IPS-NIHi7 (cell line): ENCODE measurements around the gene ZNF362.
A peak's percentile ranks its signal among the peaks of the same experiment; 100 is the strongest.
"Not testable (repeated sequence)": the region's sequence is repeated elsewhere in the genome, so short reads cannot be mapped to it uniquely, and the experiment has no call there.

Experiments used
- DNase-seq: peaks from one replicate; pipeline ENCODE4 v3.0.0; 2012; ENCODE audit warnings: mixed read lengths; ENCODE audit errors: extremely low spot score

Gene ZNF362, protein sequence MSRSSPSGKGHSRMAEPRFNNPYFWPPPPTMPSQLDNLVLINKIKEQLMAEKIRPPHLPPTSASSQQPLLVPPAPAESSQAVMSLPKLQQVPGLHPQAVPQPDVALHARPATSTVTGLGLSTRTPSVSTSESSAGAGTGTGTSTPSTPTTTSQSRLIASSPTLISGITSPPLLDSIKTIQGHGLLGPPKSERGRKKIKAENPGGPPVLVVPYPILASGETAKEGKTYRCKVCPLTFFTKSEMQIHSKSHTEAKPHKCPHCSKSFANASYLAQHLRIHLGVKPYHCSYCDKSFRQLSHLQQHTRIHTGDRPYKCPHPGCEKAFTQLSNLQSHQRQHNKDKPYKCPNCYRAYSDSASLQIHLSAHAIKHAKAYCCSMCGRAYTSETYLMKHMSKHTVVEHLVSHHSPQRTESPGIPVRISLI

DNA sequence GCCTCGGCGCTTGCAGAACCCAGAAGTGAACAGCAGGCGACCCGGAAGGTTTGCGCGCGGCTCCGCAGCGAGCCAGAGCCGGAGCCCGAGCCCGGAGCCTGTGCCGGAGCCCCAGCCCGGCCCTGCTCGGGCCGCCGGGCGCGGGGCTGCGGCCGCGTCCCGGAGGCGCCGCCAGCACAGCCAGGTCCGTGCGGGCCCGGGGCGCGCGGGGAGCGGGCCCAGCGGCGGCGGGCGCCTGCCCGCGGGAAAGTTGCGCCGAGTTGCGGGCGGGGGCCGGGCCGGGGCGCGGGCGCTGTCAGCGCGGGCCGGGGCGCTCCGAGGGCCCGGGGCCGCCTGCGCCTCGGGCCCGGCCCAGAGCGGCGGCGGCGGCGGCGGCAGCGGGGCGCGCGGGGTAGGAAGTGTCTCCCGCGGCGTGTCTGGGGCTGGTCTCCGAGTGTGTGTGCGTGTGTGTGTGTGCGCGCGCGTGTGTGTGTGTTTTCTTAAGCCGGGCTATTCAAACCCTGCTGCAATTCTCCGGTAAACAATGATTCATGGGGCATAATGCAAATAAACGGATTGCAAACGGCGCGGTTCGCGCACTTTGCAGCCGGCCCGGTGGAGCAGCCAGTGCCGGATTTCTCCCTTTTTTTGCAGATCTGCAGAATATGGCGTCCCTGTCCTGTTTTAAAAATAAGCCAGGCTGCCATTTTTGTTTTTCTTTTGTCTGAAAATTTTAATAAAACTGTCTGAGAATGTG lies at the start of gene ZNF362:
TSS of gene ZNF362 (plus strand) at position 22 of the 736 bp plus-strand sequence. CDS start 14,083 bp downstream, outside the sequence.
- DNase-seq, result peak; percentile 70

DNA sequence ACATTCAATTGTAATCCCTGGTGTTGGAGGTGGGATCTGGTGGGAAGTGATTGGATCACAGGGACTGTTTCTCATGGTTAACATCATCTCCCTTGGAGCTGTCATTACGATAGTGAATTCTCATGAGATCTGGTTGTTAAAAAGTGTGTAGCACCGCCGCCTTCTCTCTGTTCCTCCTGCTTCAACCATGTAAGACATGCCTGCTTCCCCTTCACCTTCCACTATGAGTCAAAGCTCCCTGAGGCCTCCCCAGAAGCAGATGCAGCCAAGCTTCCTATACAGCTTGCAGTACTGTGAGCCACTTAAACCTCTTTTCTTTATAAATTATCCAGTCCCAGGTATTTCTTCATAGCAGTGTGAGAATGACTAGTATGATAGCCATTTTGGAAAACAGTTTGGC lies 44.3 kb upstream of the ZNF362 start:
- no peak for DNase-seq

- peak; percentile 66 for DNase-seq
Measured at GRCh38 chr1:33219886-33220661, 36.2 kb upstream of the ZNF362 start.

DNA sequence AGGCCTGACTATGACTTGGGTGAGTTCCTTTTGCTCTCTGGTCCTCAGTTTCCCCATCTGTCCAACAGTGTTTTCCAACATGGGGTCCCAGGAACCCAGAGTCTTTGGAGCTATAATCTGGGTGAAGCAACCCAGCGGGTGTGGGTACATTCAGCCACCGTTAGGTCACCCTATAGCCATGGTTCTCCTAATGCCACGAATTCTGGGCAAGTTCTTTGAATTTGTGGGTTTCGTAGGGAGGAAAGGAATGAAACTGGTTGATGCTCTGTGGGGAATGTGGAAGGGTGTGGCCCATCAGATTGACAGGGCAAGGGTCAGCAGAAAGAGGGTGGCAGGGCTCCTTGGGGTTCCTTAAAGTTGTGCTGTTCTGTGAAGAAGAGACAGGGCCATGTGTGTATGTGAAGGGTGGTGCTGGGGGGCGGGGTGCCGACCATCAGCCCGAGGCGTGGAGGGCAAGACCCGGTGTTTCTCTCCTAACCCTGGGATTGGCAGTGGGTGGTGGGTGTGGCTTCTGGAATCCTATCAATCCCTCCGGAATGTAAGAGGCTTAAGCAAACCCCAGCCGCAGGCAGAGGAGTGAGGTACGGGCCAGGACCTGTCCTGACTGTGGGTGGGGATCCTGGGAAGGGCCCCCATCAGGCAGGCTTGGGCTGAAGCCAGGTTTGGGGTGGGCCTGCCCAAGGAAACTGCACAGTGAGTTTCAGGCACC lies 35.5 kb upstream of the ZNF362 start:
- DNase-seq, result peak; percentile 55

DNA sequence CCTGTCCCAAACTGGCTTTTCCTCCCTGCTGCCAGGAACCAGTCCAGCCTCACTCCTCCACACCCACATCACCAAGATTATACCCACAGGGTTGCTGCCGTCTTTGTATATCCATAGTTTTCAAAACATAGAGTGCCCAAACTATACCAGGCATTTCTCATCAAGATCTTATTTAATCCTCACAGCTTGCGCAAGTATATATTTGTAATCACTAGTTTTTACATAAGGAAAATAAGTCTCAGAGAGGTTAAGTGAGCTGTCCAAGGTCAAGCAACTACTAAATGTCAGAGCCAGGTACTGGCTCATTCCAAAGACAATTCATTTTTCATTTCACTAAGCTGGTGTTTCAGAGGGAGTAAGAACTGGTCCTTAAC lies 34.9 kb upstream of the ZNF362 start:
- no peak for DNase-seq

GRCh38 chr1:33222381-33222780 lies 33.9 kb upstream of the ZNF362 start:
- no peak for DNase-seq

DNA sequence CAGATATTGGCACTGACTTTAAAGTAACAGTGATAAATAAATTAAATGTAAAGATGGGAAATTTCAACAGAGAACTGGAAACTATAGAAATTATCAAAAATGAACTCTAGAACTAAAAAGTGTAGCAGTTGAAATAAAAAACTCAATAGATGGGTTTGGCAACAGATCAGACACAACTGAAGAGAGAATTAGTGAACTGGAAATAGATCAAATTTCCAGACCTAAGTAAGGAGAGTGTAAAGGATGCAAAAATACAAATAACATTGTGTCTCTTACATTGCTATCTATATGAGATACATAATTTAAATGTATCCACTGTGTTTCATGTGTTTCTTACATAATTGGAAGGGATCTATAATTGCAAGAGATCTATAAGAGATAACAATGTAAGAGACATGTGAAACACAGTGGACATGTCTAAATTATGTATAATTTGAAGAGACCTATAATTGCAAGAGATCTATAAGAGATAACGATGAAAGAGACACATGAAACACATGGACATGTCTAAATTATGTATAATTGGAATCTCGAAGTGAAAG lies 32.1 kb upstream of the ZNF362 start:
- no peak for DNase-seq

DNA sequence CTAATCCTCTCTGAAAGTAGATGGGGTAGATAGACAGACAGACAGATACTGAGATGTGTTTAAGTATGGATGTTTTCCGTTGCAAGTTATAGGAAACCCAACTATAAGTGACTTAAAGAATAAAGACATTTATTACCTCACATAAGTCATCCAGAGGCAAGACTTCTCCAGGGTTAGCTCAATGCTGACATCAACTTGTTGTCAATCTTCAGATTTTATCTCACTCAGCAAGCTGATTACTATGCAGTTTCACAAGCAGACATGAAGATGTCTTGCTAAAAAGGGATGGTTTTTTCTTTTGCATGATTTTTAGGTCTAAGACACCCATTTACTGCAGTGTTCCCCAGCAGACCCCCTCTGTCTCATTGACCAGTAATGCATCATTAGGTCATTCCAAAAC lies 30.7 kb upstream of the ZNF362 start:
- DNase-seq, result no peak

DNA sequence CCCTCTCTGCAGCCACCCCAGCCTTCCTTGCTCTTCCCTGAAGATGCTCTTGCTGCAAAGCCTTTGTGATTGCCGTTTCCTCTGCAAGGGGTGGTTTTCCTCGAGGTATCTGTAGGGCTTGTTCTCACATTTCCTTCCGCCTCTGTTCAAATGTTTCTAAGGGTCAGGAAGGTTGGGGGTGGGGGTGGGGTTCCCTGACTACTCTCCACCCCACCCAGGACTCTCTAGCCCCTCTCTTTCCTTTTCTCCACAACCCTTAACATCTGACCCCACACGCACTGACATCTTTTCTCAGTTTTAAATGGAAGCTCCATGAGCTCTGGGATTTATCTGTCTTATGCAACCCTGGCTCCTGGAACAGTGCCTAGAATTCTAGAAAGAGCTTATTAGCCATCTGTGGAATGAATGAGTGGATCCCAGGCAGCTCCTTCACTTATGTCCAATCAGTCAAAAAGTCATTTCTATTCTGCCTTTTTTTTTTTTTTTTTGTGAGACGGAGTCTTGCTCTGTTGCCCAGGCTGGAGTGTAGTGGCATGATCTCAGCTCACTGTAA lies 27.3 kb upstream of the ZNF362 start:
- peak; percentile 3 for DNase-seq

DNA sequence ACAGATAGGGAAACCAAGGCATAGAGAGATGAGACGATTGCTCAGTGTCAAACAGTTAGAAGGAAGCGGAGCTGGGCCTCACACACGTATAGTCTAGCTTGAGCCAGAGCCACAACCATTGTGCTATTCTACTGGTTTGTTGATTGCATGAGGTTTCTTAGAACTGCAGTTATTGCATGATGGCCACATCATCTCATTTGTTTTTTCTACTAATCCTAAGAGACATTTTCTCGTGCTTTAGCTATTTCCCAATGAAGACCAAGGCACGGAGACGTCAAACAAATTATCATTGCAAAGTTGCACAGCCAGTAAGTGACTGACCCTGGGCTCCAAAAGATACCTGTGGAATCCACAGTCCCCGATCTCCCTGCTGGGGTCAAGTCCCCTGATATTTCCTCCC lies 25.1 kb upstream of the ZNF362 start:
- no peak for DNase-seq

- no peak for DNase-seq
Measured at GRCh38 chr1:33232716-33233115, 23.6 kb upstream of the ZNF362 start.

GRCh38 chr1:33234131-33234530 lies 22.2 kb upstream of the ZNF362 start:
- DNase-seq, result no peak

DNA sequence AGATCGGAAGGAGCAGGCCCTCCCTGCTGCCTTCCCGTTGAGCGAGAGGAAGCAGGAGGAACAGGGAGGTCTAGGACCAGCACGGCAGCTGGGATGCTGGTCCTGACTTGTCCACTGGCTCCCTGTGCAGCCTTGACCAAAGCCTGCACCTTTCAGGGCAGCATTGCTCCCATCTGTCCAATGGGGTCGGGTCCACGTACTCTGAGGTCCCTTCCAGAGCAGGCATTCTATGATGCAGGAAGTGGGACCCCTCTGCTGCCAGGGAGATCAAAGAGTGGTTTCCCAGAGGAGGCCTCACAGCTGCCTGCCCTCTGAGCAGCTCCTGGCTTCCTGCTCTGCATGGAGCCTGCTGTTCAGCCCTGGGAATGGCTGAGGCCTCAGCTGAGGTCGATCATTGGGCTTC lies 21.7 kb upstream of the ZNF362 start:
- DNase-seq, result peak; percentile 42

- no peak for DNase-seq
Measured at GRCh38 chr1:33235521-33235920, 20.8 kb upstream of the ZNF362 start.

DNA sequence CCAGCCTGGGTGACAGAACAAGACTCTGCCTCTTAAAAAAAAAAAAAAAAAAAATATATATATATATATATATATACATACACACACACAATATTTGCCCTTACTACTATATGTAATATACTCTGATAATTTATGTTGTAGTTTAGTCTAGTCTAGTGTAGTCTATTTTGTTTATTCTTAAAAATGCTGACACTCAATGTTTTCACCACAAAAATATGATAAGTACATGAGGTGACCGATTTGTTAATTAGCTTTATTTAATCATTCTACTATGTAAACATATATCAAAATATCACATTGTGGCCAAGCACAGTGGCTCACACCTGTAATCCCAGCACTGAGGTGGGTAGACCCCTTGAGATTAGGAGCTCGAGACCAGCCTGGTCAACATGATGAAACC lies 19.8 kb upstream of the ZNF362 start:
- DNase-seq, result no peak

DNA sequence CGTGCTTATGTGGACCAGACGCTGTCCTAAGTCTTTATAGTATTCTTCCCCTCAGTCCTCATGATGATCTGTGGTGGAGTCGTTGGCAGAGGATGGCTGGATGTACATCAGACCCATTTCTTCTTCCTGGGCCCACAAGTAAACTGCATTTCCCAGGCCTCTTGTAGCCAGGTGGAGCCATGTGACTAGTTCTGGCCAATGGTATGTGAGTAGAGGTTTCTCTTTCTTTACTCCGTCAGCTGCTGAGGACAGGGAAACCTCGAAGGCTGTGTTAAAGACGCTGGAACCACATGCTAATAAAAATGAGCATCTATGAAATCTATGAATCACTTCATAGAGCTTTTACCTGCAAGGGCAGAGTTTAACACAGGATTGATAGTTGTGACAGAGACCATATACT lies 18.7 kb upstream of the ZNF362 start:
- peak; percentile 37 for DNase-seq

DNA sequence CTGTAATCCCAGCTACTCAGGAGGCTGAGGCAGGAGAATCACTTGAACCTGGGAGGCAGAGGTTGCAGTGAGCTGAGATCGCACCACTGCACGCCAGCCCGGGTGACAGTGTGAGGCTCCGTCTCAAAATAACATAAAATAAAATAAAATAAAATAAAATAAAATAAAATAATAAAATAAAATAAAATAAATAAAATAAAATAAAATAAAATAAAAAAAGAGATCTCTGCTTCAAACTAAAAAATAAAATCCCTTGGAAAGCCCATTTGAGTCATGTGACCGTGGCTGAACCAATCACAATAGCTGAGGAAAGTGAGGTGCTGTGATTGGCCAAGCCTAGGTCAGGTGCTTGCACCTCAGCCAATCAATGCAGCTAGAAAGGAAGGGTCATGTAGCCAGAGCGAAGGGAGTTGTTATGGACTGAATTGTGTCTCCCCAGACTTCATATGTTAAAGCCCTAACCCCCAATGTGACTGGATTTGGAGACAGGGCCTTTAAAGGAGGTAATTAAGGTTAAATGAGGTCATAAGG lies 18.0 kb upstream of the ZNF362 start:
- not testable (repeated sequence) for DNase-seq

DNA sequence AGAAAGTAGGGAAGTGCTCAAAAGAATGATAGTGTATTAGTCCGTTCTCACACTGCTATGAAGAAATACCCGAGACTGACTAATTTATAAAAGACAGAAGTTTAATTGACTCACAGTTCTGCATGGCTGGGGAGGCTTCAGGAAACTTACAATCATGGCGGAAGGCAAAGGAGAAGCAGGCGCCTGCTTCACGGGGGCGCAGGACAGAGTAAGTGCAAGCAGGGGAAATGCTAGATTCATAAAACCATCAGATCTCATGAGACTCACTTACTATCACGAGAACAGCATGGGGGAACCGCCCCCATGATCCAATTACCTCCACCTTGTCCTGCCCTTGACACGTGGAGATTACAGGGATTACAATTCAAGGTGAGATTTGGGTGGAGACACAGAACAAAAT lies 16.9 kb upstream of the ZNF362 start:
- DNase-seq, result not testable (repeated sequence)

- DNase-seq, result no peak
Measured at GRCh38 chr1:33241866-33242265, 14.4 kb upstream of the ZNF362 start.

GRCh38 chr1:33242652-33243051 lies 13.6 kb upstream of the ZNF362 start:
- DNase-seq, result no peak
